HuH-7 (cell line): ENCODE measurements around the gene CFTR.
"Not testable (repeated sequence)": the region's sequence is repeated elsewhere in the genome, so short reads cannot be mapped to it uniquely, and the experiment has no call there.

Experiments used
- DNase-seq: peaks from one replicate; pipeline ENCODE4 v3.0.0; 2011; ENCODE audit warnings: low spot score

CFTR gene

DNA sequence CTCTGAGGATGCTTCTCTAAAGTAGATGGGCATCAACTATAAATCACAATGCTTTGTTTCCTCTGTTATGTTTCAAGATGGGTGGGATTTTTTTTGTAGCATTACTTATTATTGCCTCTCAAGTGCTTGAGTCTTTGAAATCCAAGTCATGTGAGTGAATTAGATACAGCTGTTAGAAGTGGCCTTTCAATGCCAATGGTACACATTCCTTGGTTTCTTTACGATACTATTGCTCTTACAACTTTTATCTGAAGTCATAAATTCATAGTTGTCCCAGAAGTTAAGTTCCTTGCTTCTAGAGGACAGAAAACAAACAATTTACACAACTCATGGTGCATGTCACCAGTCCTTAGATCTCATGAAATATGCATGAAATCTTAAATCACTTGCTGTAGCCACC is 15.5 kb downstream of the CFTR start:
- DNase-seq, result no peak

DNA sequence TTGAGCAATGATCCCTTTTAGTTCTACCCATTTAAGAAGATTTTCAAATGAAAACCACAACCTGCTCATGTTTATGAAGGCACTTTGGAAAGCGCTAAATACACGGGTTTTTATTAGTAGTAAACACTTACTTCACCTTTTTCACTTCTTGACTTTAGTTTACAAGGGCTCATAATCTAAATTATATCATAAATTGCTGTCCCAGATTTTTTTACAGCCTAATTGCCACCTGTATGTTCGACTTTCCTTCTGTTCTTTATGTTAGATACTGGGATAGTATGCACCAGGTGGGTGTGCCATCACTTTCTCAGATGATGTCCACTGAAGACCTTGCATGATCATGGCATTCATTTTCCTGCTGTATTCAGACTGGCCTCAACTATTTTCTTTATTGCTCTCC is 22.5 kb downstream of the CFTR start:
- no peak for DNase-seq

DNA sequence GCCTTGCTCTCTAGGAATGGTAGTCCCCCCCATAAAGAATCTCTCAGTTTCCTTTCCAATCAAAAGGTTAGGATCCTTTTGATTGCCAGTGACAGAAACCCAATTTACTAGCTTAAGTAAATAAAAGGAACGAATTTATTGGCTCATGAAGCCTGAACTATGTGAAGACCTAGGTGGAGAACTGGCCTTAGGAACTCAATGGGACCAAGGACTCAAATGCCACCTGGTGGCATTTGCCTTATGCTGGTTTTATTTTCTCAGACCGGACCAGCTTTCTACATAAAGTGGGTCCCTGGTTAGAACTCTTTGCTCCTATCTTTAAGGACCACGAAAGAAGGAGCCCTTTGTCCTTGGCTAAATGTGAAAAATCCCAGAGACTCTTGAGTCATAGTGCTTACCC is 25.4 kb downstream of the CFTR start:
- no peak for DNase-seq

DNA sequence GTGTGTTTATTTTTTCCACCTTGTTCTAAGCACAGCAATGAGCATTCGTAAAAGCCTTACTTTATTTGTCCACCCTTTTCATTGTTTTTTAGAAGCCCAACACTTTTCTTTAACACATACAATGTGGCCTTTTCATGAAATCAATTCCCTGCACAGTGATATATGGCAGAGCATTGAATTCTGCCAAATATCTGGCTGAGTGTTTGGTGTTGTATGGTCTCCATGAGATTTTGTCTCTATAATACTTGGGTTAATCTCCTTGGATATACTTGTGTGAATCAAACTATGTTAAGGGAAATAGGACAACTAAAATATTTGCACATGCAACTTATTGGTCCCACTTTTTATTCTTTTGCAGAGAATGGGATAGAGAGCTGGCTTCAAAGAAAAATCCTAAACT is 28.9 kb downstream of the CFTR start:
- DNase-seq, result no peak

DNA sequence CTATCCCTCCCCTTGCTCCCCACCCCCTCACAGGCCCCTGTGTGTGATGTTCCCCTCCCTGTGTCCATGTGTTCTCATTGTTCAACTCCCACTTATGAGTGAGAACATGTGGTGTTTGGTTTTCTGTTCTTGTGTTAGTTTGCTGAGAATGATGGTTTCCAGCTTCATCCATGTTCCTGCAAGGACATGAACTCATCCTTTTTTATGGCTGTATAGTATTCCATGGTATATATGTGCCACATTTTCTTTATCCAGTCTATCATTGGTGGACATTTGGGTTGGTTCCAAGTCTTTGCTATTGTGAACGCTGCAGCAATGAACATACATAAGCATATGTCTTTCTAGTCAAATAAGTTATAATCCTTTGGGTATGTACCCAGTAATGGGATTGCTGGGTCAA is 37.4 kb downstream of the CFTR start:
- DNase-seq, result not testable (repeated sequence)

DNA sequence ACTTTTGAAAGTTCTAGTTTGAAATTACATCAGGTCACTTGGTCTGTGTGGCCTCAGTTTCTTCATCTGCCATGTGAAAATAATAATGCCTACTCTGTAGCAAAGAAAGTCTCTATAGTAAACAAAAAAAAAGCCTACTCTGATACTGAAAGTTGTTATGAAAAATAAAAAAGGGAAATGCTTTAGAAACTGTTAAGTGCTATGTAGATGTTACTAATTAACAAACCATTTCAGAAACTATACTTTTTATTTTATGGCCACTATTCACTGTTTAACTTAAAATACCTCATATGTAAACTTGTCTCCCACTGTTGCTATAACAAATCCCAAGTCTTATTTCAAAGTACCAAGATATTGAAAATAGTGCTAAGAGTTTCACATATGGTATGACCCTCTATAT is 50.6 kb downstream of the CFTR start:
- DNase-seq, result no peak

DNA sequence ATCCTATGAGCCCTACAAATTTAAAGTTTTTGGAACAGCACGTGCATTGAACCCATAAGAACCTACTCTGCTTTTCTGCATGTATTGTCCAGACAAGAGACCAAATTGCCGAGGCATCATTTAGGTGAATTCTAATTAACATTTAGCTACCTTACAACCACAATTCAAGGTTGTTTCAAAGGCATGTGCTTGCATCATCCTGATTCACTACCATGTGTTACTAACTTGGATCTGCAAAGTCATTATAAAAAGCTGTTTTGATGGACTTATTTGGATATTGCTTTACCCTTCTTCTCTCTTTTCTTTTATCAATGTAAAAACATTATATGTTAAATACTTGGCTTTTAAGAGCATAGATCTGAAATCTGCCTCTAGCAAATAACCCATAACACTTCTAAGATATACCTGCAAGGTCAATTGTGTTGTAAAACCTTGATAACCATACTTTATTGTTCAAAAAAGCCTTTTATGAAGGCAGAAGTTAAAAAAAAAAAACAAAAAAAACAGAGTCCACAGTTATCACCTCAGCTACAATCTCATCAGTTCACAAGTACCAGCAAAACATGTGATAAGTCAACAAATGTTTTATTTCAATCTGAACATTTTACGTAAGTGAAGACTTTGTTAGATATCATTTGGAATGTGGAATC is 51.9 kb downstream of the CFTR start:
- no peak for DNase-seq

DNA sequence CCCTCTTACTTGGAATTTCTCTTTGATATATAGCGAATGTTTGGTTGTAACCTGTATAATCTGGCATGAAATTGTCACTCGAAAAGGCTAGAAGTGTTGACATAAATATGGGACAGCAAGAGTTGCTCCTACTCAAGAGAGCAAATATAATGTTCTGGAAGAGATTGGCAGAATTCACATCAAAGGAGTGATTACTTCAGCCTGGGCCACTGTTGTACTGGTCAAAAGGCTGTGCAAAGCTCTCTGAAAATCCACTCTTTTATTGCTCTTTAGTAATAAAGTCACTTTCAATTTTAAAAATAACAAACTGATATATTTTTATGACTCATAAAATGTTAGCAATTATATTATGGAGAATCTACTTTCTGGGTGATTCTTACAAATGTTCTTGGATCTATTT is 58.2 kb downstream of the CFTR start:
- DNase-seq, result no peak

DNA sequence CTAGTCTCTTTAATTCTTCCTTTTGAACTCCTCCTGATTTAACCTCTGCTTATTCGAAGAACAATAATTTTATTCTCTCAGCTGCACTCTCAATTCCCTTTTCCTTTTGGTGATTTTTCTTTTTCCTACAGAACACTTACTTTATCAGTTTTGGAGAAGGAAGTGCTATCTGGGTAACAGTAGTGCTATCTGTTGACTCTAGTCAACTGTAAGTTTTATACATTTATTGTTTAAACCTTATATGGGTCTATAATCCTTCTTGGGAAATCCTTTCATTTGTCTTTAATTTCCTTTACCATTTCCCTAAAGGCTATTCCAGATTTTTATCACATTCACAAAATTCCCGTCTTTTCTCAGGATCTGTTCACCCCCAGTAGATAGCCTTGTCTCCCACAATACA is 64.2 kb downstream of the CFTR start:
- DNase-seq, result no peak

DNA sequence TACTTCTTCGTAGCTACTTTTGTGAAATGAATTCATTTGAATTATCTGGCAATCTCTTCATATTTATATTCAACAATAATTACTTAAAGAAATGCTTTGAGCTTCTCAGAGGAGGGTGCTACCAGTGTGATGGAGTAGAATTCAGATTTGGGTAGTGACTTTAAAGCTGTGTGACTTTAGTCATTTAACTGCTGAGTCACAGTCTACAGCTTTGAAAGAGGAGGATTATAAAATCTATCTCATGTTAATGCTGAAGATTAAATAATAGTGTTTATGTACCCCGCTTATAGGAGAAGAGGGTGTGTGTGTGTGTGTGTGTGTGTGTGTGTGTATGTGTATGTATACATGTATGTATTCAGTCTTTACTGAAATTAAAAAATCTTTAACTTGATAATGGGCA is 68.2 kb downstream of the CFTR start:
- no peak for DNase-seq

DNA sequence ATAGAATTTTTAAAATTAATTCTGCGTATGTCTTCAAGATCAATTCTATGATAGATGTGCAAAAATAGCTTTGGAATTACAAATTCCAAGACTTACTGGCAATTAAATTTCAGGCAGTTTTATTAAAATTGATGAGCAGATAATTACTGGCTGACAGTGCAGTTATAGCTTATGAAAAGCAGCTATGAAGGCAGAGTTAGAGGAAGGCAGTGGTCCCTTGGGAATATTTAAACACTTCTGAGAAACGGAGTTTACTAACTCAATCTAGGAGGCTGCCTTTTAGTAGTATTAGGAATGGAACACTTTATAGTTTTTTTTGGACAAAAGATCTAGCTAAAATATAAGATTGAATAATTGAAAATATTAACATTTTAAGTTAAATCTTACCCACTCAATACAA is 70.8 kb downstream of the CFTR start:
- DNase-seq, result no peak

DNA sequence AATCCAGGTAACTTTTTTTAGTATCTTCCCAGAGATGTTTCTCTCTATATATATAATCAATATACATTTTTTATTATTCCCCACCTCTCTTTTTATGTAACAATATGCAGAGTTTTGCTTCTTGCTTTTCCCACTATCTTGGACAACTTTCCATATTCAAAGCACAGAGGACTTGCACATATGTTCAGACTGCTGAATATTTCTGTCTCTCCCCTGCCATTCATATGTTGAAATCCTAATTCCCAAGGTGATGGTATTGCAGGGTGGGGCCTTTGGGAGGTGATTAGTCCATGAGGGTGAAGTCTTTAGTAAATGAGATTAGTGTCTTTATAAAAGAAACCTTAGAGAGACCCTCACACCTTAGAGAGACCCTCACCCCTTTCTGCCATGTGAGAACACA is 72.8 kb downstream of the CFTR start:
- DNase-seq, result no peak

DNA sequence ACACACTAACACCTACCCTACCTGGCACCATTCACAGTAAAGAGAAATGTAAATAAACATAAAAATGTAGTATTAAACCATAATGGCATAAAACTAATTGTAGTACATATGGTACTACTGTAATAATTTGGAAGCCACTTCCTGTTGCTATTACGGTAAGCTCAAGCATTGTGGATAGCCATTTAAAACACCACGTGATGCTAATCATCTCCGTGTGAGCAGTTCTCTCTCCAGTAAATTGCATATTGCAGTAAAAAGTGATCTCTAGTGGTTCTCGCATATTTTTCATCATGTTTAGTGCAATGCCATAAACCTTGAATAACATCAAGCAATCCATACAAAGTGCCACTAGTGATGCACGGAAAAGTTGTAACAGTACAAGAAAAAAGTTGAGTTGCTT is 75.4 kb downstream of the CFTR start:
- DNase-seq, result no peak

DNA sequence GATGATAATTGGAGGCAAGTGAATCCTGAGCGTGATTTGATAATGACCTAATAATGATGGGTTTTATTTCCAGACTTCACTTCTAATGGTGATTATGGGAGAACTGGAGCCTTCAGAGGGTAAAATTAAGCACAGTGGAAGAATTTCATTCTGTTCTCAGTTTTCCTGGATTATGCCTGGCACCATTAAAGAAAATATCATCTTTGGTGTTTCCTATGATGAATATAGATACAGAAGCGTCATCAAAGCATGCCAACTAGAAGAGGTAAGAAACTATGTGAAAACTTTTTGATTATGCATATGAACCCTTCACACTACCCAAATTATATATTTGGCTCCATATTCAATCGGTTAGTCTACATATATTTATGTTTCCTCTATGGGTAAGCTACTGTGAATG is 79.6 kb downstream of the CFTR start:
- DNase-seq, result no peak

DNA sequence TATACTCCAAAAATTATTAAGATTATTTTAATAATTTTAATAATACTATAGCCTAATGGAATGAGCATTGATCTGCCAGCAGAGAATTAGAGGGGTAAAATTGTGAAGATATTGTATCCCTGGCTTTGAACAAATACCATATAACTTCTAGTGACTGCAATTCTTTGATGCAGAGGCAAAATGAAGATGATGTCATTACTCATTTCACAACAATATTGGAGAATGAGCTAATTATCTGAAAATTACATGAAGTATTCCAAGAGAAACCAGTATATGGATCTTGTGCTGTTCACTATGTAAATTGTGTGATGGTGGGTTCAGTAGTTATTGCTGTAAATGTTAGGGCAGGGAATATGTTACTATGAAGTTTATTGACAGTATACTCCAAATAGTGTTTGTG is 80.2 kb downstream of the CFTR start:
- no peak for DNase-seq

DNA sequence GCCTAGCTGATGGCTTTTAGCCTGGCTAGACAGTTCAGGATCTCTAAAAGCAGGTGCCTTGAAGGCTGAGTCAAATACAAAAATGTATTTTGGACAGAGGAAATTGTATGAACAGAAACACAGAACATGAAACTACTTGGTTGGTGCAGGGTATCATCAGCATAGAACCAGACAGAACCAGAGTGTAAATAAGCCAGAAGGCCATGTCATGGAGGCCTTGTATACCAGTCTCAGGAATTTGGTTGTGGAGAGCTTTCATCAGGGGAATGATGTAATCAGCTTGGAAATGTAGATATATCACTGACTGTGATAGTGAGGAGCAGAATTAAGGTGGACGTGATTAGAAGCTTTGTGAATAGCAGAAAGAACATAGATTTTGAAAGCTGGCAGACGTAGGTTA is 82.9 kb downstream of the CFTR start:
- DNase-seq, result no peak

DNA sequence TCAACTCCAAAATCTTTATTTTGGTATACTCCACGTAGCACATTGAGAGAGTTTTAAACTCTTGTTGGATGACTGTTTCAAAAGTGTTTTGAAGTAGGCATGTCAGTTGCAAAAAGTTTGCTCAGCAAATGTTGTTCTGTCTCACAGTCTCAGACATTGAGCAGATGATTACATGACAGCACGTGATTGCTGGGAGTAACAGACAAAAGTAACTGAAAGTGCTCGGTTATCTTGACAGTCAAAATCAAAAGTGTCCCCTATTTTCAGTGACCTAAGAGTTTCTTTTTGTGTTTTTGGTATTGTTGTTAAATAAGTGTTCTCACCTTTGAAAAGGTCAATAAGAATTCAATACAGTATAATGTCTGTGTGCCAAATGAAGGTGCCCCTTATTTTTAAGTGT is 84.3 kb downstream of the CFTR start:
- DNase-seq, result no peak

DNA sequence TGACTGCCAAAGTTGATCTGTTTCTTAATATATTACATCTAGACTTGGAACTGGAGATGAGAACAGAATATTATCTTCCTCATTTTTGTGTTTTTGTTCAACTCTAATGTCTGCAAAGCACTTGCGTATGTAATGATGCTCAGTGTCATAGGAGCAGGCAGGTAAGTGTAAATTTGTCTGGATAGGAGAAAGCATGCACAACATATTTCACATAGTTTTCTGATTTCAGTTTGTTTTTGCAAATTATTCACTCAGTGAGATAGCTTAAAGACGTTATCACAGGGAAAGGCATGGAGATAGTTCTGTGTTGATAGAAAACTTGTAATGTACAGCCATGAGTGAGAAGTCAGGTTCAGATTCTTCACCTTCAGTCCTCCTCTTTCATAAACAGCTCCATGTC is 84.8 kb downstream of the CFTR start:
- no peak for DNase-seq

DNA sequence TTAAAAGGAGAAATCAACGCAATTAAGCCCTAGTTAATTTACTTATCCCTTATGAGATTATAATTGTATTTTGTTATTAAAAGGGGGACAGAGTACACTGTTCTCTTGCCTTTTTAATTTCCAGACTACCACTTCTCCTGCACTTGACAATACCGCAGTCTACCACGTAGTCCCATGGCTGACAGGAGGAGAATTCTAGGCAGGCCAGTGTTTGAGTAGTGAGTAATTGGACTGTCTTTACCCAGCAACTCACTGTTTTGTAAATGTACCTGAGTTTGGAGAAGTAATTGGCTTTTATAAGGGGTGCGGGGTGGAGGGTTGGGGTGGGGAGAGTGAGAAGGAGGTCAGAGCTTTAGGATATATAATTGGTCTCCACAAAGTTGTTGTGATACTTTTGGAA is 85.4 kb downstream of the CFTR start:
- DNase-seq, result no peak

DNA sequence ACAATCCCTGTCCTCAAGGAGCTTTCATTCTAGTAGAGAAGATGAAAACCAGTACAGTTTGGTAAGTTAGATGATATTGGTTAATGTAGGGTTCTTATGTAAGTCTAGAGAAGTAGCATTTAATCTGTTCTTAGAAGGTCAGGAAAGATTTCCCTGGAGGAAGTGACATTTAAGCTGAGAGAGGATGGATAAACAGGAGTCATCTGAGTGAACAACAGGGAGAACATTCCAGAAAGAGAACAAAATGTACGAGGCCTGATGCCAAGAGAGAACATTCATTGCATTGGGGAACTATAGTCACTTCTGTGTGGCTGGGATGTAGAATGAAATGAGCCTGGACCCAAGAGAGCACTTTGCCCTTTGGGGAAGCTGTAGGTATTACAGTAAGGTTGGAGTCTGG is 88.0 kb downstream of the CFTR start:
- DNase-seq, result no peak

DNA sequence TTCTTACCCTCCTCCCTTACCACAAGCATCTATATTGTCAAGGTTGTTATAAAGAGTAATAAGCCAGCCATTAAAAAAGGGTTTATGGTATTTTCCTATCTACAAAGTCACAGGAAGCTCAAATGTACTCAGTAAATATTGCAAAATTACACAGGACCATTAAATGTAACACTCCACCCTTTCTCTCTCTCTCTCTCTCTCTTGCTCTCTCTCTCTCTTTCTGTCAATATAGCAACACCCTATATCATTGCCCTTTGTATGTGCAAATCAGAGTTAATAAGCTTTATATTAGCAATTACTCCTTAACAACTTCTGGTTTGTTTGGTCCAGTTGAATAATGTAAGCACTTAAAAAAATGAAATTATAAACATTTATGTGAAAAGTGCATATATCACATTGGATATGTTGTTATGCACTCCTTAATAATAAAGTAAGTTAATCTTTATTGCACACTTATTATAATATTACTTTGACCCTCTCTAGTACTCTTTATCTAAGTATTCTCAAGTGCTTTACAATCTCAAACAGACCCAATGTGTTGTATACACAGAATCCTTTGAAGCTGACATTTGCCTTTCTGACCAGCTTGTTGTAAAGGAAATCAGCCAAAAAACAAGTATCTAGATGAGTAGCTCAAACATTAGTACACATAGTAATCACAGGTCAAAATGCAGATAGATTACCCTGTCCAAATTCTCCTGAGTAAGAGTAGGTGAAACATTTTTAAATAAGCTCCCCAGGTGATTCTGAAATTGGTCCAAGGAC is 93.2 kb downstream of the CFTR start:
- peak; percentile 23 for DNase-seq

DNA sequence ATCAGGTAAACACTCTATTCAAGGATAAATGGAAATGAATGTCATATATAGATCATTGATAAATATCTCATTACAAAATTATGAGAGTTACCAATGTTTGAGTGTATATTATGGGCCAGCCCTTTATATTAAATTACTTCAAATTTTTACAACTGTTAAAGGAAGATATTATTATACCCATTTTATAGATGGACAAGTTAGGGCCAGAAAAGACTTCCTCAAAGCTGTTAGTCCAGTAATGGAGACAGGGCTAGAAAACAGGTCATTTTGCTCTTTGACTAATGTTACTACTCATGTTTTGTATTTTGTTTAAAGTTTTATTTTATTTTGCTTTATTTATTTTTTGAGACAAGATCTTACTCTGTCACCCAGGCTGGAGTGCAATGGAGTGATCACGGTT is 101.6 kb downstream of the CFTR start:
- no peak for DNase-seq

DNA sequence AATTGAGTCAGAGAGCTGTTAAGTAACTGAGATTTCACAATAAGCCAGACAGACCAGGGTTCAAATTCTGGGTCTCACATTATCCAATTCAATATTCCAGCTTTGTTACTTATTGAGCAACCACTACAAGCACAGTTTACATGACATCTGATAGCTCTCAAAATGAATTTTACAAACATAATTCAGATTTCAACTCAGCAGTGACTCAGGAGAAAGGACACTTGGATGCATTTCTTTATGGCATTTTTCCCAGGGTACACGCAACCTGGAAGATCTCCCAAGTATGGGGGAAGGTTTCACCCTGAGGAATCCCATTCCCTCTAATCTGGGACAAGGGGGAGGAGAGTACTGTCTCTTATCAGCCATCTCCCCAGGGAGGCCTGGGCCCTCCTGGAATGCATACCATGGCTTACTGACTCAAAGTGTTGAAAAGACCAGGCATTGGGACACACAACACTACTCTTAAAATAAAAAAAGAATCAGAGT is 102.4 kb downstream of the CFTR start:
- peak; percentile 54 for DNase-seq

DNA sequence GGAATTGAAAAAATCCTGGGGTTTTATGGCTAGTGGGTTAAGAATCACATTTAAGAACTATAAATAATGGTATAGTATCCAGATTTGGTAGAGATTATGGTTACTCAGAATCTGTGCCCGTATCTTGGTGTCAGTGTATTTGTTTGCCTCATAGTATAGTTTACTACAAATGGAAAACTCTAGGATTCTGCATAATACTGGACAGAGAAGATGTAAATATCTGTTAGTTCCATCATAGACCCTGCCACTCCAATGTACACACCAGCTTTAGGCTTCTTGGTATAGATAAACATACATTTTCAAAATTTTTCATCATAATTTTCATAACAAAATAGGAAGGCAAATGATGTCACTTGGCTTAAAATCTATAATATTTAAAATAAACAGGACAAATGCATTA is 108.1 kb downstream of the CFTR start:
- DNase-seq, result no peak
